Adrenal gland (tissue), 12 donors: ENCODE measurements around the gene SPARCL1. TPM values are rescaled to one million over a fixed set of nuclear protein-coding genes. Genes with fewer than 3 reads are reported as not detected.
A peak's percentile ranks its signal among the peaks of the same experiment; 100 is the strongest.

ENCODE experiments used
- DNase-seq, 7 donors: peaks; one replicate each; pipeline ENCODE4 v3.0.0-alpha.2; 2019 to 2020
- H3K27ac ChIP-seq, 5 donors: fragments of 200-600 bp; sonication (generic) in 4 of 5; 1 replicate in 3 of 5; 2 replicates in 2 of 5; pipeline versions ENCODE4 v1.5.1 to v1.8.0; 2016 to 2020; ENCODE audit warnings: mild to moderate bottlenecking in 1 of 5
- H3K27me3 ChIP-seq: fragments of 200-600 bp; 2 replicates; pipeline ENCODE4 v1.8.0; 2021
- H3K36me3 ChIP-seq, 2 donors: fragments of 200-600 bp; replicated peaks in 1 of 2; 1 replicate in 1 of 2; 2 replicates in 1 of 2; pipeline versions ENCODE4 v1.5.1 to v1.8.0; 2018 to 2022
- H3K4me1 ChIP-seq, 2 donors: fragments of 200-600 bp; replicated peaks in 1 of 2; 1 replicate in 1 of 2; 2 replicates in 1 of 2; pipeline versions ENCODE4 v1.5.1 to v1.8.0; 2018 to 2021
- H3K4me3 ChIP-seq, 4 donors: fragments of 200-600 bp; sonication (generic) in 3 of 4; one replicate each; pipeline ENCODE4 v1.5.1; 2016 to 2018
- H3K9me3 ChIP-seq, 3 donors: fragments of 200-600 bp; sonication (generic) in 1 of 3; replicated peaks in 1 of 3; 1 replicate in 2 of 3; 2 replicates in 1 of 3; pipeline versions ENCODE4 v1.5.1 to v1.8.0; 2016 to 2021
- CTCF ChIP-seq, 6 experiments: fragments of 450-650 bp in 4 of 6; fragments of 200-600 bp in 2 of 6; sonication (generic) in 1 of 6; IDR thresholded peaks; 1 replicate in 5 of 6; 2 replicates in 1 of 6; pipeline versions ENCODE4 v1.5.1 to v1.8.0; 2016 to 2021; ENCODE audit warnings: antibody characterized with exemption in 6 of 6, mild to moderate bottlenecking in 2 of 6, moderate library complexity in 1 of 6
- POLR2A ChIP-seq, 2 donors: fragments of 450-650 bp; IDR thresholded peaks; one replicate each; pipeline ENCODE4 v1.6.1; 2017; ENCODE audit warnings: antibody characterized with exemption in 2 of 2, mild to moderate bottlenecking in 2 of 2, moderate library complexity in 1 of 2
- WGBS, 4 donors: extraction: QIAGEN DNeasy Blood & Tissue Kit in 2 of 4; methylation state at CpG; one replicate each; pipeline versions ENCODE4 v1.1.5 to v1.1.7; 2013 to 2017; 5-methylcytosine and 5-hydroxymethylcytosine counted together
- intact Hi-C, 2 donors: fragments of 100-400 bp; cut with DNase I; formaldehyde crosslinking; loops; one replicate each; pipeline versions ENCODE4 v1.14.1 to v1.15.0; 2022 to 2023
- polyA plus RNA-seq, 3 donors: library from polyadenylated mRNA; stranded (reverse); fragments of 200-250 nt in 2 of 3; fragments of 350-450 nt in 1 of 3; fragmentation: Illumina TruSeq in 1 of 3; extraction: RNeasy Lipid Tissue Mini Kit (QIAGEN cat#74804) in 1 of 3; gene quantifications; one replicate each; pipeline ENCODE4 v1.2.3, GENCODE V29; 2013 to 2014
- total RNA-seq, 9 donors: library from RNA; depleted of rRNA in 4 of 9; stranded (reverse); fragments of >200 nt in 4 of 9; fragments of 120-200 nt in 1 of 9; fragmentation: NEBNext Ultra II Directional in 1 of 9; extraction: Animal tissue kit (Norgen Biotek cat#: 25700) in 1 of 9; gene quantifications; one replicate each; pipeline versions ENCODE4 v1.1.0 to v1.2.4, GENCODE V29; 2013 to 2023
- donor health status: healthy with polysubstance abuse.
- donor health status: Bipolar disorder and iron deficiency.
- donor health status: DM: yes; HTN: yes; CAD: no.
- donor health status: DM: no; HTN: no; CAD: no.
- donor health status: DM: no; HTN: no; CAD: no.
- donor health status: DM: yes; HTN: yes; CAD: no.

SPARCL1 gene
- total and polyA plus RNA-seq, 12 donors: 36.9 to 201 (median 124) TPM

- Histone ChIP-seq H3K9me3 (no peaks in the 10 kb centered on the region), H3K27ac (no peak overlapping the region), H3K4me3 (no peak overlapping the region), H3K4me1 (no peaks in the 10 kb centered on the region), H3K36me3 (peaks cover 0 to 4% of the 10 kb centered on the region in 2 donors), H3K27me3 (no peaks in the 10 kb centered on the region)
- WGBS, 4 donors: 72 to 91% (median 80%) methylated on average over 1 of the region's 1 CpG
- intact Hi-C loops: no loop called here
- TF ChIP-seq CTCF (IDR thresholded peaks at IDR 0.05): no peak
- no peak for TF ChIP-seq POLR2A (IDR thresholded peaks at IDR 0.05)
- no peak for DNase-seq
Measured at GRCh38 chr4:87478732-87479250, 50.4 kb downstream of the SPARCL1 start.

- H3K9me3 ChIP-seq: no peaks in the 10 kb centered on the region
- H3K4me1 ChIP-seq: no peaks in the 10 kb centered on the region
- no peak for TF ChIP-seq CTCF (IDR thresholded peaks at IDR 0.05)
- intact Hi-C loops: no loop called here
- H3K4me3 ChIP-seq: no peak overlapping the region
- no peak for DNase-seq
- WGBS, 4 donors: 74 to 99% (median 95%) methylated on average over 3 of the region's 3 CpGs
- peaks cover 0 to 4% of the 10 kb centered on the region in 2 donors for H3K36me3 ChIP-seq
- H3K27me3 ChIP-seq: no peaks in the 10 kb centered on the region
- no peak overlapping the region for H3K27ac ChIP-seq
Measured at GRCh38 chr4:87476934-87477333, 52.2 kb downstream of the SPARCL1 start.

- intact Hi-C loops: loop anchor here (10.0 kb wide), 2 partner anchors 95 to 195 kb away; no protein-coding TSS in a partner anchor
- DNase-seq: peak in 5 of 7 donors; percentile 32 to 61 (median 48)
- H3K4me1 ChIP-seq: peaks cover 0 to 4% of the 10 kb centered on the region in 2 donors
- 46 to 60% (median 49%) methylated on average over 6 of the region's 6 CpGs for WGBS, 4 donors
- H3K36me3 ChIP-seq: no peaks in the 10 kb centered on the region
- no peaks in the 10 kb centered on the region for H3K9me3 ChIP-seq
- TF ChIP-seq POLR2A (IDR thresholded peaks at IDR 0.05) (peak in 1 of 2 donors; percentile 23), CTCF (IDR thresholded peaks at IDR 0.05) (no peak)
- no peak overlapping the region for H3K4me3 ChIP-seq
- peak overlapping the region in 1 of 5 donors; percentile 48 for H3K27ac ChIP-seq
- H3K27me3 ChIP-seq: no peaks in the 10 kb centered on the region
Measured at GRCh38 chr4:87469390-87469789, 59.8 kb downstream of the SPARCL1 start.

GRCh38 chr4:87465739-87466366, 63.3 kb downstream of the SPARCL1 start:
- intact Hi-C loops: loop anchor here (10.0 kb wide), 2 partner anchors 91 to 191 kb away; no protein-coding TSS in a partner anchor
- TF ChIP-seq CTCF (IDR thresholded peaks at IDR 0.05) (peak; percentile 53 to 88 (median 70)), POLR2A (IDR thresholded peaks at IDR 0.05) (no peak)
- WGBS, 4 donors: 41 to 49% (median 44%) methylated on average over 7 of the region's 7 CpGs

More at GRCh38 chr4:87465739-87466366, 63.3 kb downstream of the SPARCL1 start:
- Histone ChIP-seq H3K27me3 (no peaks in the 10 kb centered on the region), H3K27ac (no peak overlapping the region), H3K4me1 (peaks cover 0 to 4% of the 10 kb centered on the region in 2 donors), H3K4me3 (no peak overlapping the region), H3K36me3 (no peaks in the 10 kb centered on the region), H3K9me3 (no peaks in the 10 kb centered on the region)
- DNase-seq: no peak
